ENCODE measurements around the gene IL12RB2. TPM values are rescaled to one million over a fixed set of nuclear protein-coding genes. Genes with fewer than 3 reads are reported as not detected.

The IL12RB2 gene
- polyA plus RNA-seq, 1 experiment: not detected

DNA sequence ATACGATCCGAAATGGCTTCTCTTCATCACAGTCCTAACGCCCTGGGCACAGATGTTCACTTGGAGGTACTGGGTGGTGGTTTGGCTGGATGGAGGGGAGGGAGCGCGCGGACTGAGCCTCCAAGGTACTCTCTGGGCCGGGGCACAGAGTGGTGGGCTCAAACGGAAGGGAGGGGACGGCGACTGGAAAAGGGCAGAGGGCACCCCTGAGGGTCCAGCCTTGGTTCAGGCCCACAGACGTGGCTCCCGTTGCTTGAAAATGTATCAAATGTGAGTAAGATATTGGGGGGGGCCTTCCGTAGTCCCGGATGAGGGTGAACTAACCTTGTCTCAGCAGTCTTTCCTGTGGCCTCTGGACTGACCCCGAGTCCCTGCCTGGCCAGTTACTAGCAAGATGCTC is 463 bp downstream of the IL12RB2 start:
- CTCF ChIA-PET: interaction anchor here (0.6 kb wide), 1 partner anchor 585 kb away, joined by 3 read pairs; no protein-coding TSS in a partner anchor
- DNase-seq (ENCODE audit: low read depth): no peak
- TF ChIP-seq CTCF (IDR thresholded peaks at IDR 0.05; ENCODE audit: insufficient read depth, low read depth, low read length): no peak
- peaks cover 13% of the 10 kb centered on the region for H3K27me3 ChIP-seq (ENCODE audit: control insufficient read depth, insufficient read depth, low read length)
- POLR2A ChIA-PET: no interaction called here
- H3K36me3 ChIP-seq (ENCODE audit: control insufficient read depth, insufficient read depth, low read length): no peaks in the 10 kb centered on the region
- H3K4me3 ChIP-seq (ENCODE audit: low read depth, low read length): no peak overlapping the region

DNA sequence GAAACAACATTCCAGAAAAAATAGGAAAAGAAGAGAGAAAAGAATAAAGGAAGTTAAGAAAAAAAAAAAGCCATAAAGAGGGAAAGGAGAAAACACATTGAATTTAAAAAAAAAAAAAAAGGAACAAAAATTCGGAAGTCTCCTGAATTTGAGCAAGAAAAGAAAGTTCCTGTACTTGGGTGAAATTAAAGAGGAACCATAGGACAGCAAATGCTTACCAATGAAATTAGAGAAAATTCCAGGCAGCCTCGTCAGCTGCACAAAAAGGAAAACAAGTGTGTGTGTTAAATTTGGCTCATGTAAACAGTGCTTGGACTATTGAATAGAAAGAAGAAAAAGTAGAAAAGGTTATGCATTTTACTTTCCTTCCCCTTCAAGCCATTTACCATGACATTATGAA is 4.9 kb downstream of the IL12RB2 start:
- Histone ChIP-seq H3K27me3 (ENCODE audit: control insufficient read depth, insufficient read depth, low read length) (peaks cover 9% of the 10 kb centered on the region), H3K4me3 (ENCODE audit: low read depth, low read length) (no peak overlapping the region), H3K36me3 (ENCODE audit: control insufficient read depth, insufficient read depth, low read length) (no peaks in the 10 kb centered on the region)
- DNase-seq (ENCODE audit: low read depth): no peak
- no peak for TF ChIP-seq CTCF (IDR thresholded peaks at IDR 0.05; ENCODE audit: insufficient read depth, low read depth, low read length)
- ChIA-PET POLR2A (no interaction called here), CTCF (no interaction called here)

- Histone ChIP-seq H3K27me3 (ENCODE audit: control insufficient read depth, insufficient read depth, low read length) (peaks cover 5% of the 10 kb centered on the region), H3K36me3 (ENCODE audit: control insufficient read depth, insufficient read depth, low read length) (no peaks in the 10 kb centered on the region), H3K4me3 (ENCODE audit: low read depth, low read length) (no peak overlapping the region)
- TF ChIP-seq CTCF (IDR thresholded peaks at IDR 0.05; ENCODE audit: insufficient read depth, low read depth, low read length): no peak
- no peak for DNase-seq (ENCODE audit: low read depth)
- CTCF ChIA-PET: interaction anchor here (1.6 kb wide), 1 partner anchor 13 kb away, joined by 3 read pairs; no protein-coding TSS in a partner anchor
- POLR2A ChIA-PET: no interaction called here
These were observed 6.4 kb downstream of the IL12RB2 start for GRCh38 chr1:67313934-67314671.

DNA sequence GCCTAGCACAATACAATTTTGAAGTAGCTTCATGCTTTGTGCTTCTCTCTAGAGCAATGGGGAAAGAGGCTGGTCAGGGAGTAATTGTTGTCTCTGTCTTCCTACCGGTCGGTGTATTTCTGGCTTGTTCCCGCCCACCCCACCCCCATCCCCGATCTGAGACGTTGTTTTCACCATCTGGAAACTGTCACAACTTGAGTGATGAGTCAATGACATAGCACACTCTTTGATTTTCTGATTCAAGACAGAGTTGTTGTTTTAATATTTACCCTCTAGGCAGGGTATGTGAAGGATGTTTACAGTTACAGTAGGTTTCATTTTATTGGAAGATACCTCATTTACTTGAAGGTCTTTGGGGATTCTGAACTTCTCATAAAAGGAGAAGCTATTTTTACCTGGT is 7.0 kb downstream of the IL12RB2 start:
- peaks cover 5% of the 10 kb centered on the region for H3K27me3 ChIP-seq (ENCODE audit: control insufficient read depth, insufficient read depth, low read length)
- DNase-seq (ENCODE audit: low read depth): no peak
- POLR2A ChIA-PET: no interaction called here
- no peak for TF ChIP-seq CTCF (IDR thresholded peaks at IDR 0.05; ENCODE audit: insufficient read depth, low read depth, low read length)
- CTCF ChIA-PET: interaction anchor here (1.6 kb wide), 1 partner anchor 12 kb away, joined by 3 read pairs; no protein-coding TSS in a partner anchor
- no peaks in the 10 kb centered on the region for H3K36me3 ChIP-seq (ENCODE audit: control insufficient read depth, insufficient read depth, low read length)
- H3K4me3 ChIP-seq (ENCODE audit: low read depth, low read length): no peak overlapping the region

GRCh38 chr1:67316180-67316902 is 8.7 kb downstream of the IL12RB2 start:
- no peak for DNase-seq (ENCODE audit: low read depth)
- H3K36me3 ChIP-seq (ENCODE audit: control insufficient read depth, insufficient read depth, low read length): no peaks in the 10 kb centered on the region
- CTCF ChIA-PET: interaction anchor here (1.0 to 1.8 kb wide), 4 partner anchors 19 to 185 kb away, joined by 3 to 5 read pairs (median 4); no protein-coding TSS in a partner anchor
- no peak for TF ChIP-seq CTCF (IDR thresholded peaks at IDR 0.05; ENCODE audit: insufficient read depth, low read depth, low read length)
- POLR2A ChIA-PET: no interaction called here
- H3K27me3 ChIP-seq (ENCODE audit: control insufficient read depth, insufficient read depth, low read length): peaks cover 5% of the 10 kb centered on the region
- no peak overlapping the region for H3K4me3 ChIP-seq (ENCODE audit: low read depth, low read length)
